ENCODE measurements around the gene RPP14.

The RPP14 gene

DNA sequence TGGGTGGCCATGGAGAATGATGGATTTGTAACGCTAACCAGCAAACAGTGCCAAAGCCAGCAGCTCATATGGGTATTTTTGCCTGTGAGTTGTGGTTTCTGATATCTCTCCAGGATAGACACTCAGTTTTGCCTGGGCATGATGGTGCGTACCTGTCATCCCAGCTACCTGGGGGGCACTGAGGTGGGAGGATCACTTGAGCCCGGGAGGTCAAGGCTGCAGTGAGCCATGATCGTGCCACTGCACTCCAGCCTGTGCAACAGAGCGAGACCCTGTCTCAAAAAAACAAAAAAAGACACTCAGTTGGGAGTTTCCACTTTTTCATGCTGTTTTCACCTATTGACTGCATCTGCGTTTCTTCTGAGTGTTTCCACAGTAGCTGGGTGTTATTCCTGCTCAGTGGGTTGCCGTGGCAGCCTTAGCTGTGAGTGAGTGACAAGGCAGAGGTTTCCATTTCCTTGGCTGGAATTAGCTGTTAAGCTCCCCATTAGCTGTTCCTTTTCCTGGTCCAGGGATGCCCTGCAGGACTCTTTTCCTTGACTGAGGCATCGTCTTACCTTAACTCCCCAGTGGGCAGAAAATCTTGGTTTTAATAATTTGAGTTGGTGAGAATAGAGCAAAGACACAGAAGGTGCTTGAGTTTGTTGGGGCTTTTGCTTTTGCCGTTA, 14.2 kb upstream of the RPP14 start:
- no peak for DNase-seq (ENCODE audit: low read depth in 2 of 2)

DNA sequence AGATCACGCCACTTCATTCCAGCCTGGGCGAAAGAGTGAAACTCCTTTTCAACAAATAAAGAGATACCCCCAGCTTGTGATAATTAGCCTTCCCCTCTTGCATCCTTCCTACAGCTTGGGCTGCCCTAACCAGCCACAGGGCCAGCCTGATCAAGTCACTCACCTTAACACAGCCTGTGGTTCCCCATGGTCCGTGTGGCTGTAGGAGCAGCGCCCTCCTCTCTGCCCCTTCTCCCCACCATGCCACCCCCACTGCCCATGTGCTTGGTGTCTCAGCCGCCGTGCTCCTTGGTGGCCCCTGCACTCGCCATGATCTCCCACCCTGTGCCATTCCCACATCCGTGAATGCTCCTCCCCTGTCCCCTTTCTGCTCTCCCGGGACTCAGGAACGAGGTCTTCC, 13.2 kb upstream of the RPP14 start:
- no peak for DNase-seq (ENCODE audit: low read depth in 2 of 2)

DNA sequence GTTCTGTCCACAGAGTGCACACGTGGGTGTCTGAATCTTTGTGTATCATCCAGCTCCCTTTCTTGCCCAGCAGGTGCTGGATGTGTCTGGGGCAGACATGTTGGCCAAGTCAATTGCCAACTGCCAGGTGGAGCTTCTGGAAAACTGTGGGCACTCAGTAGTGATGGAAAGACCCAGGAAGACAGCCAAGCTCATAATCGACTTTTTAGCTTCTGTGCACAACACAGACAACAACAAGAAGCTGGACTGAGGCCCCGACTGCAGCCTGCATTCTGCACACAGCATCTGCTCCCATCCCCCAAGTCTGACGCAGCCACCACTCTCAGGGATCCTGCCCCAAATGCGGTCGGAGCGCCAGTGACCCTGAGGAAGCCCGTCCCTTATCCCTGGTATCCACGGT, 12.5 kb upstream of the RPP14 start:
- no peak for DNase-seq (ENCODE audit: low read depth in 2 of 2)

DNA sequence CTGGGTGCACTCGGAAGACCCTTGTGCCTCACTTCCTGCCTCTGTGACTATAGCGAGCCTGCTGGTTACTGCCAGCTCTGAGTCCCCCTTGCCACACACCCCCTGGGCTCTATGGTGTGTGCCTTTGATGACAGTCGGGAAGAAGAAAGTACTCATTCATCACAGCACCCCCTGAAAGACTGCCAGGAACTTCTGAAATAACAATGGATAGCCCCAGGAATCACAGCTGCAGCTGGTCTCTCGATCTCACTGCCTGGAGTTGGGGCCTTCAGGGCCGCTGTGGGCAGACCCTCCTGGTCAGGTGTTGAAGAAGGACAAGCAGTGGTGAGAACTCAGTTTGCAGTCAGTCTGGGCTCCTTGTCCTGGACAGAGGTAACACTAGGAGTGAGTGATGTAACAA, 9.8 kb upstream of the RPP14 start:
- DNase-seq (ENCODE audit: low read depth in 2 of 2): no peak

DNA sequence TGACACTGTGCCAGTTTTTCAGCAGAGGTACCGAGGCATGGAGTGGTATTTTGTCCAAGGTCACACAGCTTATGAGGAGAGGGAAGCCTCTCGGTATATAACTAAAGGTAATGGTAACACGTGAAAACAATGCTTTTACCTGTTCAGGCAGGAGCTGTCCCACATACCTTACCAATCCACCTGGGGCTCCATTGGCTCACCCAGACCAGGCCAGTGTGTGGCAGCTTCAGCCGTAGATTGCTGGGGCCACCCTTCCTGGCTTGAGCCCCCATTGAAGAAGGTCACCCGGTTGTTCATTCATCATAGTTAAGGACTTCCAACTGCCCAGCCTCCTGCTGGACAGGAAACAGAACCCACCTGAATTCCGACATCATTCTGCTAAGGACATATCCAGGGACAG, 9.2 kb upstream of the RPP14 start:
- DNase-seq (ENCODE audit: low read depth in 2 of 2): no peak

DNA sequence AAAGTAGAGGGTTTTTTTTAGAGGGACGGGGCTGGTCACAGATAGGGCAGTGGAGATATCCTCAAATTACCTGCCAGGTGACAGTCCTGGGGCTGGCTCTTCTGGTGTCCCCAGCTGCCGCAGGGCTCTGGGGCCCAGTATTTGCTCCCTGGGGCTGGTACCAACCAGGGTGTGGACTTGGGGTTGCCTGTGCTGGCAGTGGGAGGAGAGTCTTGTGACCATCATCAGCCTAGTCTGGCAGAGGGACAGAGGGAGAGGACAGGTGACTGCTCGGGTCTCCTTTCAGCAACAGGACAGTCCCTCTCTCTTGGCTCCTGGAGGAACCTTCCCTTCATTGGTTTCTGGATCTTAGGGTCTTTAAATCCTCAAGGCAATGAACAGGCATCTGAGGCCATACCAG, 7.9 kb upstream of the RPP14 start:
- no peak for DNase-seq (ENCODE audit: low read depth in 2 of 2)

DNA sequence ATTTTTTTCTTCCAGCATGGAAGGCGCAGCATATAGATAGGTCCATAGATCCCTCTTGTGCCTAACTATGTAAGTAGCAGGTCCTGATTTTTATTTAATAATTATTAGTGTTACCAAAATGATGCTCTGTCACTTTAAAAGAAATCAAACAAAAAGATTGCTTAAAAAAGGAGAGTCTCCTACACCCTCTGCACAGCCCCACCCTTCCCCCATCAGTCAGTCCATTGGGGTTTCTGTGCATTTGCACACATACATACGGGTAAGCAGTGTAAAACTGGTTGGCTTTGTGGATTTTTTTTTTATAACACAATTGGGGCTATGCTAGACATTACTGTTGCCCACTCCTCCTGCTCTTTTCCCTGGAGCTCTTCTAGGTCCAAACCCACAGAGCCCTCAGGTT, 7.0 kb upstream of the RPP14 start:
- DNase-seq (ENCODE audit: low read depth in 2 of 2): no peak

DNA sequence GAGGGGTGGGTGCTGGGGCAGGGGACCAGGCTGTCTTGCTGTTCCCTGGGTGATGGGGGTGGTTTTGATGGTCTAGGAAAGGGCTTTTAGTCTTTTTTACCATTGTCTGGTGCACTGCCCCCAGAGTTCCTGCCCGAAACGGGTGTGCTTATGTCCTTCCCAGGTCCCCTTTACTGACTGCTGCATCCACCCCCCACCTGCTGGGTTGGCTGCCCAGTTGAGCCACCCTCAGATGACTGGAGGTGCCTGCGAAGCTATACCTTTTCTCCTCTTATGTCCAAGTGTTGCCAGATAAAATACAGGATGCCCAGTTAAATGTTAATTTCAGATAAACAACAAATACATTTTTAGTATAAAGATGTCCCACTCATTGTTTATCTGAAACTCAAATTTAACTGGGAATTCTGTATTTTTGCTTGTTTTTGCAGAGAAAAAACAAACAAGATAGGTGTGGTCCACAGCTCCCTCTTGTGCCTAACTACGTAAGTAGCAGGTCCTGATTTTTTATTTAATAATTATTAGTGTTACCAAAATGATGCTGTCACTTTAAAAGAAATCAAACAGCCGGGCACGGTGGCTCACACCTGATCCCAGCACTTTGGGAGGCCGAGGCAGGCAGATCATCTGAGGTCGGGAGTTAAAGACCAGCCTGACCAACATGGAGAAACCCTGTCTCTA, 6.1 kb upstream of the RPP14 start:
- DNase-seq (ENCODE audit: low read depth in 2 of 2): no peak

DNA sequence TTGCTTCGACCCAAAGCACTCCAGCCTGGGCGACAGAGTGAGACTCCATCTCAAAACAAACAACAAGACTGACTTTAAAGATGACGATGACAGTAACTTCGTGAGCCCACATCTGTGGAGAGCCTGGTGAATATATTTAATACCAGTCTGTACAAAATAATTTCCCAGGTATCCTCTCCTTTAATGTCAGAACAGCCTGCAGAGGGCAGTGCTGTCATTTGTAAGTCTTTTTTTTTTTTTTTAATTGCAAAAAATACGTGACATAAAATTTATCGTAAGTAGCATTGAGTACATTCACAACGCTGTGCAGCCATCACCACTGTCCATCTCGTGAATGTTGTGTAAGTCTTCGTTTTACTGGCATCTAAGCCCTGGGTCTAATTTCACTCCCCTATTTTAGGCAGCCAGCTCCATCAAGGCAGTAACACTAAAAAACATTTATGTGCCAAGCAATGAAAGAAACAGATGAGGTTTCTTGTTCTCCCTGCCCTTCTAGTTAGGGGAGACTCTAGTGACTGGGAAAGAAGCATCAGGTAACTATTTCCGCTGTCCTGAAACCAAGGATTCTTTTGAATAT, 1.7 kb downstream of the RPP14 start:
- peak in 1 of 2 experiments; percentile 15 for DNase-seq (ENCODE audit: low read depth in 2 of 2)

DNA sequence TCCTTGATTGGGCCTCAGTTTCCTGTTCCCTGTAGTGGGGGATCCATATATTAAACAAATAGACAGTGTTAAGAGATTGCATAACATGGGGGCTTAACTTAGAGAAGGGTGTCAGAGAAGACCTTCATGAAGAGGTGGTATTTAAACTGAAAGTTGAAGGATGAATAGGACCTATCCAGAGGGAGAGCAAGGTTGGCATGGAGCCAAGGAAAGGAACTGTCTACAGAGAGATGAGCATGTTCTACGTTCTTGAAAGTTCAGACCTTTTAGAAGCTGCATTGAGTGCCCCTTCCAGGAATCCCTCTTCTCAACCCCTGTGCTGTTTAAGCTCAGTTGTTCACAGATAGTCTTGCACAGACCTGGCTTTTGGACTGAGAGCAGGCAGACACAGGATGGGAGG, 2.7 kb downstream of the RPP14 start:
- DNase-seq (ENCODE audit: low read depth in 2 of 2): no peak

DNA sequence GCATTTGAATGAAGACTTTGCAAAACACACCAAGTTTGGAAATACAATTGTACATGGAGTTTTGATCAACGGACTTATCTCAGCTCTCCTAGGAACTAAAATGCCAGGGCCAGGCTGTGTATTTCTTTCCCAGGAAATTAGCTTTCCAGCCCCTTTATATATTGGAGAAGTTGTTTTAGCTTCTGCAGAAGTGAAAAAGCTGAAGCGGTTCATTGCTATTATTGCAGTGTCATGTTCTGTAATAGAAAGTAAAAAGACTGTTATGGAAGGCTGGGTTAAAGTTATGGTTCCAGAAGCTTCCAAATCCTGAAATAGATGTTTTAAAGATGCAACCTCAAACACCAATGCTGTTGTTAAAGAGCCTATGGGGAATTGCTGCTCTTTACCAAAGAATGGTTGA, 11.8 kb downstream of the RPP14 start:
- DNase-seq (ENCODE audit: low read depth in 2 of 2): no peak

DNA sequence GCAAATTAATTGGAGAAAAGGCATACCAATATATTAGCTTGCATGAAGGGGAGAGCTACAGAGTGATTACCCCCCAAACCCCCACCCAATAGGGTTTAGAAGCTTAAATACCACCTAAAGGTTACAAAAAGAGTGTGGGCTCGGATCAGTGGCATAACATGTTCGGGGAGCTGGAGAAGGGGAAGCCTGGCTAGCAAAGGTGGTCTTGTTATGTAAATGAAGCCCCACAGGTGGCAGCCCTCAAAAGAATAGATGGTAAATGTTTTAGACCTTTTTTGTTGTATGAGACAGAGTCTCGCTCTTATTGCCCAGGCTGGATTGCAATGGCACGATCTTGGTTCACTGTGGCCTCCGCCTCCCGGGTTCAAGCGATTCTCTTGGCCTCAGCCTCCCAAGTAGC, 15.7 kb downstream of the RPP14 start:
- no peak for DNase-seq (ENCODE audit: low read depth in 2 of 2)

DNA sequence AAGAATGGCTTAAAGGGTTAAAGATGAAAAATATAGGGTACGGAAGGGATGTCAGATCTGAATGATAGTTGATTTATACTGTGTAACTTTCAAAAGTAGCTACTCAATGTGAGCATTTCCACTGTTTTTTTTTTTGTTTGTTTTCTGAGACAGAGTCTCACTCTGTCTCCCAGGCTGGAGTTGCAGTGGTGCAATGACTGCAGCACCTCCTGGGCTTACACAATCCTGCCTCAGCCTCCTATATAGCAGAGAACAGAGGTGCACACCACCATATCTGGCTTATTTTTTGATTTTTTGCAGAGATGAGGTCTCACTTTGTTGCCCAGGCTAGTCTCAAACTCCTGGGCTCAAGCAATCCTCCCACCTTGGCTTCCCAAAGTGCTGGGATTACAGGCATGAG, 16.7 kb downstream of the RPP14 start:
- no peak for DNase-seq (ENCODE audit: low read depth in 2 of 2)

DNA sequence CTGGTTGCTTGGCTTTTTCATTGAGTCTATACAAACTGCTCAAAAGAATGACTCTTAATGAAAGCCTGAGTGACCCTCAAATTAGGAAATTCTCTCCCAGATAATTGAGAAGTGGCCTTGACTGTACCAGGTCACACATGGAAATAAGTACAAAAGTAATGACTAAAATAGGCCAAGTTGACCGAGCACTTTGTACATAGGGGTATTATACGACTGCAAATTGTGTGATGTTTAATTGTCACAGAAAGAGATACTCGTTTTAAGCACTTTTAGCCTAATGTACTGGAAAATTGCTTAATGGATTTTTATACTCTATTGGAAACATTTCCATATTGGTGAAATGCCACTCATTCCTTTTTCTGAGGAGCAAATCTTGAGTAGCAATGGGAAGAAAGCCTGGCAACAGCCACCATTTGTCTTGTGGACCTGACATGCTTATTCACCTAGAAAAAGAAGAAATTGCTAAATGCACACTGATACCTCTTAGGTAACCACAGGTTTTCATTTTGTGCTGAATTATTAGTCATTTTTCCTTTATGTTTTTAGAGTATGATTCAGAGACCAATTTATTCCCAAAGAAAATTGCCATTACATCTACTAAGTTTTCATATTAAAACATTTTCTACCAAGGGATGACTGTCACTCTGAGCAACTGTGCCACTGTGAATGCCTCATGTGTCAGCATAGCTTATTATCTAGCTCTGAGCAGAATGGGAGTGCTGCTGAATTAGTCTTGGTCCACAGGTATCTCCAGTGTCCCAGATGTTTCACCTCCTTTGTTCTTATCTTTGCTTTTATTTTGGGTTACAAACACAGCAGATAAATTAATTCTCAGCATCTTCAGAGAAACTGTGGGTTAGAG, 17.7 kb downstream of the RPP14 start:
- no peak for DNase-seq (ENCODE audit: low read depth in 2 of 2)

DNA sequence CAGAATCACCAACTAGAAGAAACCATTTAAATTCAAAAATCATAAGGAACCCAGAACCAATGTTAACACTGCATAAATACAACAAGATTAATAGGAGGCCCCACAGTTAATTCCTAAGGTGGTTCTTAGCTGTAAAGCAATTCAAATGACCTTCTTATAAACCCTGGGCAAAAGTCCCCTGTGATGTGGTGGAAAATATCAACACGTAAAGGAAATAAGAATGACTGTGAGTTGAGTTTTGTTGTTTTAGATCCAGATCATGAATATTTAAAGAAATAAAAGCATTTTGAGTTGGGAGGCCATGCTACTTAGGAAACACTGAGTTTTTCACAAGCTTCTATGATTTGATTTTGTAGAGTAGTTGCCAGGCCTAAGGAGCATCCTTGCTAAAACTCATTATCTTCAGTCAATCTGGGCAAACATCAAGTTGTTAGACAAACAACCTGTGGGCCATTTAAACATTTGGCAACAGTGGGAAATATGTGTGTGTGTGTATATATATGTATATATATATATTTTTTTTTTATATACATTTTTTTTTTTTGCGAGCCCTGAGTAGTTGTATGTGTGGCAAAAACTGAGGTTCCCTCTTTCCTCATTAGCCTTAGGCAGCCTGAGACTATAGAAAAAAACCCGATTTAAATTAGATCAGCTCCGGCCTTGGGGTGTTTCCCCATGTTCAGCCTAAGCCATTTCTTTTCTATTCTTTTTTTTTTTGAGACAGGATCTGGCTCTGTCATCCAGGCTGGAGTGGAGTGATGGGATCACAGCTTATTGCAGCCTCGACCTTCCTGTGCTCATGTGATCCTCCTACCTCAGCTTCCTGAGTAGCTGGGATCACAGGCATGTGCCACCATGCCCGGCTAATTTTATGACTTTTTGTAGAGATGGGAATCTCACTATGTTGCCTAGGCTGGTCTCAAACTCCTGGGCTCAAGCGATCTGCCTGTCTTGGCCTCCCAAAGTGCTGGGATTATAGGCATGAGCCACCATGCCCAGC, 18.6 kb downstream of the RPP14 start:
- no peak for DNase-seq (ENCODE audit: low read depth in 2 of 2)

DNA sequence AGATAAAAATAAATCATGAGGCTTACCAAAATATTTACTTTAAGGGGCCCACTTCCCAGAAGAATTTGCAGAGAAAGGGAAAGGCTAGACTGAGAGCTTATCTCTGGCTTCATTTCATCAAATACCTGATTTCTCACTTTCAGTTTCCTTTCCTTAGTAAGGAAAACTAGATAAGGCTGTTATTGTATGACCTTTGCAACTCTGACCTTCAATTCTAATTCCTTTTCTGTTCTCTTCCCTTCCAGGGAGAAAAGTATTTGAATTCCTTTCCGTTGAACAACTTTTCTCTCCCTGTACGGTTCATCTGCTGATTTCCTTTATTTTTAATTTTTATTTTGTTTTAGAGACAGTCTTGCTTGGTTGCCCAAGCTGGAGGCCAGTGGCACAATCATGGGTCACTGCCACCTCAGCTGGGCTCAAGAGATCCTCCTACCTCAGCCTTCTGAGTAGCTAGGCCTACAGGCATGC, 19.5 kb downstream of the RPP14 start:
- no peak for DNase-seq (ENCODE audit: low read depth in 2 of 2)

DNA sequence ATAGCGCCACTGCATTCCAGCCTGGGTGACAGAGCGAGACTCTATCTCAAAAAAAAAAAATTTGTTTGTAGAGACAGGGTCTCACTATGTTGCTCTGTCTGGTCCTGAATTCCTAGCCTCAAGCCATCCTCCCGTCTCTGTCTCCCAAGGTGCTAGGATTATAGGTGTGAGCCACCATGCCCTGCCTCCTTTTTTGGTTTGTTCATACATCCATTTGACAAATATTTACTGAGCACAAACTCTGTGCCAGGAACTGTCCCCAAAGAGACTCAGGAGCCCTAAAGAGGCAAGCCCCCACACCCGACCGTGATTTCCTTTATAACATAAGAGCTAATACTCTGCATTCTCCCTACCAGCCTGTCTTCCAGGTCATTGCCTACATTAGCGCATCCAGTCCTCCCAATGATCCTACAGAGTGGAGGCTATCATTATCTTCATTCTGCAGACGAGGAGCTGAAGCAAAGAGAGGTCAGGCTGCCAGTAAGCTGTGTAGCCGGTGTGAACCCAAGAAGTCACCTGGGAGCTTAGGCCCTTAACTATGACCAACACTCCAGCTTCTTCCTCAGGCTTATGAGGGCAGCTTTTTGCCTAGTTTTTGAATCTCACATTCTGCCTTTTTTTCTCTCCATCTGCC, 20.3 kb downstream of the RPP14 start:
- DNase-seq (ENCODE audit: low read depth in 2 of 2): no peak

DNA sequence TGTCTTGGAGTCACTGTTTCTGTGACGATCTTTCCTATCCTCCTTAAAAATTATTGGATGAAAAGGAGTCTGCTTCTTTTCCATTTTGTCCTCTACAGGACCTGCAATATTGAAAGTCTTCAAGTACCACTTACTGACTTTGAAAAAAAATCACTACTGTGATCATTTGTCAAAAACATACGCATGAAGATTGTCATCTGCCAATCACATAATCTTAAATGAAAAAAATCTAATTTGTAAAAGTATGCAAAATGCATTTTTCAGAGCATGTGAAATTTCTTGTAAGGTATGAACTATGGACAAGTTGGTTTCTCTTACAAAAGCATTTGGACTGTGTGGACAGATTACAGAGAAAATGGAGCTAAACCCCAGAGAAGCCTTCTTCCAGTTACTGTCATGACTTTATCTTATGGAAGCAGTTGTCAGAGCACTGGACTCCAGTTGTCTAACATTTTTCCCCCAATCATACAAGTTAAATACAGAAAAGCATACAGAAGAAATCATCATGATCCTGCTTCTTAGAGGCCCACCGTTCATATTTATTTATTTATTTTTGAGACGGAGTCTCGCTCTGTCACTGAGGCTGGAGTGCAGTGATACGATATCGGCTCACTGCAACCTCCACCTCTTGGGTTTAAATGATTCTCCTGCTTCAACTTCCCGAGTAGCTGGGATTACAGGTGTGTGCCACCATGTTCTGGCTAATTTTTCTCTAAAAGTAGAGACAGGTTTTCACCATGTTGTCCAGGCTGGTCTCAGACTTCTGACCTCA, 23.3 kb downstream of the RPP14 start:
- no peak for DNase-seq (ENCODE audit: low read depth in 2 of 2)

DNA sequence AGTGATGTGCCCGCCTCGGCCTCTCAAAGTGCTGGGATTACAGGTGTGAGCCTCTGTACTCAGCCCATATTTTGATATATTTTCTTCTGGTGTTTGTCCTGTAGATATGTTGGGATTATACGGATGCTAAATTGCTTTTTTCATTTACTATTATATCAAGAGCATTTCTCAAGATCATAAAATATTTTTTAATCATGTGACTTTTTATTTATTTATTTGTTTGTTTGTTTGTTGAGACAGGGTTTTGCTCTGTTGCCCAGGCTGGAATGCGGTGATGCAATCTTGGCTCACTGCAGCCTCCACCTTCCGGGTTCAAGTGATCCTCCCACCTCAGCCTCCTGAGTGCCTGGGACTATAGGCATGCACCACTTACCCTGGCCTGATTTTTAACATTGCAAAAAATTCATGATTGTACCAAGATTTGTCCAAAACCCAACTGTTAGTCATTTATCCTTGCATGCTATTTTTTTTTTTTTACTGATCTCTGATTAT, 23.9 kb downstream of the RPP14 start:
- DNase-seq (ENCODE audit: low read depth in 2 of 2): no peak
